ENCODE measurements around the gene TMEM61.

DNA sequence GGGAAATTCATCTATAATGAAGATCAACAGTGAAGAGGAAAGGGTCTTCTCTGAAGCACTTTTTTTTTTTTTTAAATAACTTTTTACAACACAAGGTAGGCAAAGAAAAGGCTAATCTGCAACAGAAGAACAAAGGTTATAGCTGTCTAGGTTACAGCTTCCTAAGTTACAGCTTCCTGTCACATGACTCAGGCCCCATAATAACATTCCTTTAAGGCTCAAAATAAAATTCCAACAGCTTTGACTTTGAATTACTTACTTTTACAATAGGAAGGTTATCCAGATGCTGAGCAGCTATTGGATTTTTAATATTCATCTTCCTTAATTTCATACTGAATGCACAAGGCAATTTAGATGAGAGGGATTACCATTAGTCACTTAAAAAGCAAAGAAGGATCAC is 40.4 kb upstream of the TMEM61 start:
- TF ChIP-seq POLR2A (IDR thresholded peaks at IDR 0.05) (no peak), CTCF (IDR thresholded peaks at IDR 0.05) (no peak), POLR2AphosphoS5 (IDR thresholded peaks at IDR 0.05) (no peak)

All from stomach (tissue), 4 donors.